Stimulated activated CD4-positive, alpha-beta T cell treated with anti-CD3 and anti-CD28 coated beads, Interleukin-15, amount 100 ng/mL, for 1 hour (primary cell): ENCODE results near the gene TCHP.
"Not testable (repeated sequence)": the region's sequence is repeated elsewhere in the genome, so short reads cannot be mapped to it uniquely, and the experiment has no call there.

ENCODE experiments used
- DNase-seq, 2 donors: peaks; one replicate each; pipeline ENCODE4 v3.0.0-alpha.2; 2020; ENCODE audit warnings: low read depth in 1 of 2, low spot score in 1 of 2

The TCHP gene

DNA sequence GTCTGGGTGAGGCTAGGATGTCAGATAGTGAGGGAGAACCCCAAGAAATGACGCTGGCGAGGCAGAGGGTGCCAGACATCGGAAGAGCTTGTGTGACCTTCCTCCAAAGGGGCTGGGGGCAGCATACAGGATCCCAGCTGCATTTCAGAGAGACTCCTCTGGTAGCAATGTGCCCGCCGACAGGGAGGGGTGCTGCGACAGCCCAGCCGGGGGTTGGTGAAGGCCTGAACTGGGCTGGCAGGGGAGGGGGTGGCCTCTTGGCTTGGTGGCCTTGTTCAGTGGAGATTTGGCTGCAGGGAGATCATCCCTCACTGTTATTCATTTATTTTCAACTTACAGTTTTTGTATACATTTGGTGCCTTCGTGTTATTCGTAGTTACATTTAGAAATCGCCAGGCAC, 5.2 kb downstream of the TCHP start:
- DNase-seq = no peak

- no peak for DNase-seq
Measured at GRCh38 chr12:109910254-109910968, 10.3 kb downstream of the TCHP start.

- no peak for DNase-seq
Measured at GRCh38 chr12:109910969-109911348, 10.9 kb downstream of the TCHP start.

DNA sequence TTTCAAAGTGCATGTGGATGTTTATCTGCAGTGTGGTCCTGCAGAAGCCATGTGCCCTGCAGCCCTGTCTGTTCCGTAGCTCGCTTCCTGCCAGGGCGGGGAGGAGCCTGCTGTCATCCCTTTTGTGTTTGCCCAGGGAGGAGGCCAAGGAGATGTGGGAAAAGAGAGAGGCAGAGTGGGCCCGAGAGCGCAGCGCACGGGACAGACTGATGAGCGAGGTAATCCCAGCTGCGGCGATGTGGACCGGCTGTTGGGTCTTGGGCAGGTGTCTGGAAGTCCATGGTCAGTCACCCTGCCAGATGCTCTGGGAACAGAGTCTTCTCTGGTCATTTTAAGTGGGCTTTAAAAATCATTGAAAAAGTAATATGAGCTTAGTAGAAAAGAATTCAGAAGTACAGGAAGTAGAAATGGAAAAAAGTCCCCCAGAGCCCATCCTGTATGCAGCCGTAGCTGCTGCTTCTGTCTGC, 12.8 kb downstream of the TCHP start:
- no peak for DNase-seq

DNA sequence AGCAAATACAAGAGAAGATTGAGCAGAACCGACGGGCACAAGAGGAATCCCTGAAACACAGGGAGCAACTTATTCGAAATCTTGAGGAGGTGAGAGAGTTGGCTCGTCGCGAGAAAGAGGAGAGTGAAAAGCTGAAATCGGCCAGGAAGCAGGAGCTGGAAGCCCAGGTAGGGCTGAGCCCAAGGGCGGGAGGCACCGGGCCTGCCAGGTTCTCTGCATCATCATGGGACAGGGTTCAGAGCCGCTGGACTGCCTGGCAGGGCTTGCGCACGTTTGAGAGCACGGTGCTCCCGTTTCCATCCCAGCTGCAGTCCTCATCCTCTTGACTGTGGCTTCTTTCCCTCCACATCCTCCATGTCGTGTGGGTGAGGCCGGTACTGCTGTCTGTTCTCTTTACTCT, 14.4 kb downstream of the TCHP start:
- DNase-seq = no peak

- DNase-seq = no peak
Measured at GRCh38 chr12:109915171-109916040, 15.3 kb downstream of the TCHP start.

DNA sequence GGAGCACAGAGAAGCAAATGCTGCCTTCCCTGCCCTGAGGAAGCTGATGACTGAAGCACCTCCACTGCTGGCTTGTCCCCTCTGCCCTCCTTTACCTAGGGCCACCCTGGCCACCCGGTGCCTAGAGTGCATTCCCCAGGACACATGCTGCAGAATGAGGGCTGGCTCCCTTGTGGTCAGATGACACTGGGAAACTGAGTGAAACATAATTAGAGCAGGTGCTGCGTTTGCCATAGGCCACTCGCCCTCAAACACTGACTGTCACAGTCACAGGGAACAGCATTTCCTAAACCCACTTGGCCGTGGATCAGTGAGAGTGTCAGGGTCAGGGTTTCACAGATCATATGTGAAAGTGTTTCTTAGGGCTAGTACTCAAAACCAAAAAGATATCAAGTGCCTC, 16.0 kb downstream of the TCHP start:
- DNase-seq = no peak

DNA sequence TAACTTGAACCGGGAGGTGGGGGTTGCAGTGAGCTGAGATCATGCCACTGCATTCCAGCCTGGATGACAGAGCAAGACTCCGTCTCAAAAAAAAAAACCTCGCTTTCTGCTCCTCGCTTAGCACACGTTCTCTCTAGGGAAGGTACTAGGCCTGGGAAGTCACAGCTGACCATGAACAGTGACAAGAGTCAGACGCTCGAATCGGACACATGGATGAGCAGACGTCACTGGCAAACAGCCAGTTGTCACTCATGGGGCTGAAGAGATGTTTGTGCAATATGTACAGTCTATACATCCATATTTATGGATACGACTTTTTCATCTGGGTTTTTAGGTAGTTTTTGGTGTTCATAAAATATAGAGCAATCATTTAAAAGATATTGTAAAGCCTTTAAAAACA, 19.4 kb downstream of the TCHP start:
- DNase-seq = no peak

GRCh38 chr12:109920261-109920780, 20.2 kb downstream of the TCHP start:
- no peak for DNase-seq

DNA sequence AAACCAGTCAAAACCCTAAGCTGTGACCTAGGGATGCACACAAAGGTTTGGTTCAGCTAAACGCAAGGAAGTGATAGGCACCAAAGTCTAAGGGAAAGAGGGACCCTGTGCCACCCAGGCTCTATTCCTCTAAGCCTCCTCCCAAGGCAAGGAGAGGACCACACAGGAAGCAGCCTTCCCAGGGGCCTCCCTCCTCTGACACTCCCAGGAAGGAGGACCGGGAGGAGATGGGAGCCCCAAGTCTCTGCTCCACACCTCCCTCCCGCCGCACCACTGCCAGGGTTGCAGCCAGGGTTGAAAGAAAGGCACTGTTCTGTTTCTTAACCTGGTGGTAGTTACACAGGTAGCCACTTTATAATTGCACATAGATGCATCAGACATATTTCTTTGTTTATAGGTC, 21.9 kb downstream of the TCHP start:
- no peak for DNase-seq

- DNase-seq = no peak
Measured at GRCh38 chr12:109923038-109923437, 23.0 kb downstream of the TCHP start.

DNA sequence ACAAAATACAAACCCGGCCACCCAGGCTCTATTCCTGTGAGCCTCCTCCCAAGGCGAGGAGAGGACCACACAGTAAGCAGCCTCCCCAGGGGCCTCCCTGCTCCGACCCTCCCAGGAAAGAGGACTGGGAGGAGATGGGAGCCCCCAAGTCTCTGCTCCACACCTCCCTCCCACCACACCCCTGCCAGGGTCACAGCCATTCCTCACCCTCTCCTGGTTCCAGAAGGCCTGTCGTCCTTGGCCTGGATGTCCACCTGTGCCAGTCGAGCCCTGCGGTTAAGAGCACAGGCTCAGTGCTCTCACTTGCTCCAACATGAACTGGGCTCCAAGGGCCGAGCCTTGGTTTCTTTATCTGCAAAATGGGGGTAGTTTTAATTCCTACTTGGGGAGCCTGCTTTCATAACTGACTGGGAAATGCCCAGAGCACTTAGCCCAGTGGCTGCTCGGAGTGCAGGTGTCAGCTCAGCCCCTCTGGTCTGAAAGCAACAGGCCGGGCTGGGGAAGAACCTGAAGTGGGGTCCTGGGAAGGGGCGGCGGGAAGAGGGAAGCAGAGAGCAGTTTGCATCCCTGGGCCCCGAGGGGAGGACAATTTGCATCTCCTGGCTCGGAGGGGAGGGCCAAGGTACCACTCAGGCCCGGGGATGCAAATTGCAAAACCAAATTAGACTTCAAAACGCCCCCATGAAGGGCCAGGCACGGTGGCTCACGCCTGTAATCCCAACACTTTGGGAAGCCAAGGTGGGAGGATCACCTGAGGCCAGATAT, 23.6 kb downstream of the TCHP start:
- no peak for DNase-seq

DNA sequence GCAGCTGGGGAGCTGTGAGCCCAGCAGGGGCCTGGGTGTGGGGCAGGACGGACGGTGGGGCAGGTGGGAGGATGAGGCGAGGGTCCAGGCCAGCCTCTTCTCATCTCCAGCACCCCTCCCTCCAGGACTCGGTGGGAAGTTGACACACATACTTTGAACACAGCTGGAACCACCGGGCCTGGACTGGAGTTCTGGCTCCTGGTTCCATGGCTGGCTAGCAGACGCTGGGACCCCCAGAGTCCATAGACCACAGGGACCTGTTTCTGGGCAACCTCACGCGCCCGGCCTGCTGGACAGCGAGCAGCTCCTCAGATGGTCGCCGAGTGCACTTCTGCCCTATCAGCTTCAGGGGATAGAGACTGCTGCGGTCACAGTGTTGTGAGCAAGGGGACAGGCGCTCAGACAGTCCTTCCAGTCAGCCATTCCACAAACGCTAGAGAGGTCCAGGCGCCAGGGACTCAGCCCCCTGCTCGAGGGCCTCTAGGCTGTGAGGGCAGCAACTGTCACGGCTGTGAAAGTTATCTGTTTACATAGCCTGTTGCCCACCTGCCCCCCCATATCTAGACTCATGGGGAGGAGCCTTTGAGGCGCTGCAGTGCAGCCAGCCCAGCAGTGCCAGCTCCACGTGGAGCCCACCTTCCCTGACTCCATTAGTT, 25.2 kb downstream of the TCHP start:
- DNase-seq = no peak

GRCh38 chr12:109926016-109926415, 25.9 kb downstream of the TCHP start:
- DNase-seq = no peak

- no peak for DNase-seq
Measured at GRCh38 chr12:109926488-109927210, 26.6 kb downstream of the TCHP start.

- peak in 1 of 2 donors; percentile 20 for DNase-seq
Measured at GRCh38 chr12:109927622-109928021, 27.5 kb downstream of the TCHP start.

GRCh38 chr12:109928058-109928656, 28.1 kb downstream of the TCHP start:
- no peak for DNase-seq

GRCh38 chr12:109929326-109929725, 29.3 kb downstream of the TCHP start:
- not testable (repeated sequence) for DNase-seq

GRCh38 chr12:109930028-109930800, 30.1 kb downstream of the TCHP start:
- DNase-seq = no peak
